H9 (cell line): Measurements from ENCODE around the gene CACNA2D3. TPM values are rescaled to one million over a fixed set of nuclear protein-coding genes. Genes with fewer than 3 reads are reported as not detected.

Source experiments
- DNase-seq: peaks from one replicate; pipeline ENCODE4 v3.0.0-alpha.2; 2017
- H2AFZ ChIP-seq: one replicate; pipeline ENCODE4 v1.6.1; 2013; ENCODE audit warnings: mild to moderate bottlenecking, low read length, control low read depth, moderate library complexity
- H2AK5ac ChIP-seq: 2 replicates; pipeline ENCODE4 v1.6.1; 2013; ENCODE audit warnings: low read length, control low read depth, mixed read lengths; ENCODE audit not compliant: insufficient read length
- H2BK120ac ChIP-seq: one replicate; pipeline ENCODE4 v1.6.1; 2013; ENCODE audit warnings: low read depth, mild to moderate bottlenecking, low read length, control low read depth, inconsistent platforms; ENCODE audit not compliant: poor library complexity, severe bottlenecking
- H2BK12ac ChIP-seq: 2 replicates; pipeline ENCODE4 v1.6.1; 2013; ENCODE audit warnings: low read length, control low read depth, mixed read lengths, low read depth; ENCODE audit not compliant: insufficient read length
- H2BK15ac ChIP-seq: 2 replicates; pipeline ENCODE4 v1.6.1; 2013; ENCODE audit warnings: low read depth, low read length, control low read depth
- H2BK20ac ChIP-seq: one replicate; pipeline ENCODE4 v1.6.1; 2013; ENCODE audit warnings: low read depth, mild to moderate bottlenecking, low read length, control low read depth, inconsistent platforms; ENCODE audit not compliant: poor library complexity, severe bottlenecking
- H2BK5ac ChIP-seq: 2 replicates; pipeline ENCODE4 v1.6.1; 2013; ENCODE audit warnings: low read length, control low read depth, mixed read lengths; ENCODE audit not compliant: insufficient read length
- H3K14ac ChIP-seq: 2 replicates; pipeline ENCODE4 v1.6.1; 2013; ENCODE audit warnings: low read length, control low read depth; ENCODE audit not compliant: insufficient read depth
- H3K18ac ChIP-seq: 2 replicates; pipeline ENCODE4 v1.6.1; 2013; ENCODE audit warnings: low read depth, mild to moderate bottlenecking, mixed read lengths, low read length, control low read depth; ENCODE audit not compliant: insufficient read length
- H3K23ac ChIP-seq: 2 replicates; pipeline ENCODE4 v1.6.1; 2013; ENCODE audit warnings: low read length, control low read depth, mixed read lengths, low read depth; ENCODE audit not compliant: insufficient read length
- H3K23me2 ChIP-seq: 2 replicates; pipeline ENCODE4 v1.6.1; 2013; ENCODE audit warnings: low read depth, mild to moderate bottlenecking, mixed read lengths, low read length, control low read depth; ENCODE audit not compliant: insufficient read length, poor library complexity, severe bottlenecking
- H3K27ac ChIP-seq: 2 replicates; pipeline ENCODE4 v1.5.1; 2013; ENCODE audit warnings: low read length, control low read depth, mixed read lengths, low read depth; ENCODE audit not compliant: insufficient read length
- H3K27me3 ChIP-seq: 2 replicates; pipeline ENCODE4 v1.6.1; 2013; ENCODE audit warnings: low read length, control low read depth, inconsistent platforms; ENCODE audit not compliant: insufficient read depth
- H3K4ac ChIP-seq: 2 replicates; pipeline ENCODE4 v1.6.1; 2013; ENCODE audit warnings: low read depth, mild to moderate bottlenecking, control low read depth, inconsistent platforms, low read length, moderate library complexity
- H3K4me1 ChIP-seq: 2 replicates; pipeline ENCODE4 v1.6.1; 2013; ENCODE audit warnings: low read length, control low read depth, inconsistent platforms; ENCODE audit not compliant: insufficient read depth
- H3K4me2 ChIP-seq: 2 replicates; pipeline ENCODE4 v1.6.1; 2013; ENCODE audit warnings: low read length, control low read depth, mixed read lengths; ENCODE audit not compliant: insufficient read length, insufficient read depth
- H3K56ac ChIP-seq: 2 replicates; pipeline ENCODE4 v1.6.1; 2013; ENCODE audit warnings: low read depth, mild to moderate bottlenecking, mixed read lengths, low read length, control low read depth; ENCODE audit not compliant: insufficient read length
- H3K79me1 ChIP-seq: 2 replicates; pipeline ENCODE4 v1.6.1; 2013; ENCODE audit warnings: low read depth, mild to moderate bottlenecking, moderate library complexity, low read length, control low read depth, inconsistent platforms; ENCODE audit not compliant: insufficient read depth, poor library complexity, severe bottlenecking
- H3K79me2 ChIP-seq: 2 replicates; pipeline ENCODE4 v1.6.1; 2013; ENCODE audit warnings: low read length, control low read depth, inconsistent platforms; ENCODE audit not compliant: insufficient read depth
- H3K9ac ChIP-seq: 2 replicates; pipeline ENCODE4 v1.6.1; 2013; ENCODE audit warnings: low read length, control low read depth, mixed read lengths; ENCODE audit not compliant: insufficient read length; ENCODE audit errors: extremely low read depth
- H3K9me3 ChIP-seq: one replicate; pipeline ENCODE4 v1.6.1; 2013; ENCODE audit warnings: low read depth, low read length, inconsistent platforms; ENCODE audit not compliant: control insufficient read depth
- H3T11ph ChIP-seq: one replicate; pipeline ENCODE4 v1.6.1; 2013; ENCODE audit warnings: mild to moderate bottlenecking, low read length, control low read depth, inconsistent platforms
- H4K20me1 ChIP-seq: one replicate; pipeline ENCODE4 v1.6.1; 2013; ENCODE audit not compliant: control insufficient read depth, insufficient read length, insufficient read depth
- H4K5ac ChIP-seq: 2 replicates; pipeline ENCODE4 v1.6.1; 2013; ENCODE audit warnings: low read depth, mild to moderate bottlenecking, mixed read lengths, low read length, control low read depth; ENCODE audit not compliant: insufficient read length
- H4K8ac ChIP-seq: replicated peaks from 2 replicates; pipeline ENCODE4 v1.6.1; 2013; ENCODE audit warnings: low read length, control low read depth, mixed read lengths, low read depth; ENCODE audit not compliant: insufficient read length
- H4K91ac ChIP-seq: 2 replicates; pipeline ENCODE4 v1.6.1; 2013; ENCODE audit warnings: low read depth, mild to moderate bottlenecking, moderate library complexity, mixed read lengths, low read length, control low read depth; ENCODE audit not compliant: insufficient read length
- H3K27ac Mint-ChIP-seq, 3 experiments: 2 replicates in 2 of 3; 3 replicates in 1 of 3; pipeline ENCODE4 v1.8.0; 2020 to 2021; ENCODE audit warnings: mixed read lengths in 3 of 3, mild to moderate bottlenecking in 1 of 3, moderate library complexity in 1 of 3
- H3K27me3 Mint-ChIP-seq: 2 replicates; pipeline ENCODE4 v1.8.0; 2021; ENCODE audit warnings: low read depth, mild to moderate bottlenecking, moderate library complexity, mixed read lengths
- H3K36me3 Mint-ChIP-seq, 3 experiments: 2 replicates in 2 of 3; 3 replicates in 1 of 3; pipeline ENCODE4 v1.8.0; 2020 to 2021; ENCODE audit warnings: low read depth in 3 of 3, mixed read lengths in 3 of 3; ENCODE audit not compliant: insufficient read depth in 1 of 3
- H3K4me1 Mint-ChIP-seq, 2 experiments: 2 replicates each; pipeline ENCODE4 v1.8.0; 2020; ENCODE audit warnings: mixed read lengths in 2 of 2
- H3K4me3 Mint-ChIP-seq, 2 experiments: 2 replicates in 1 of 2; 3 replicates in 1 of 2; pipeline ENCODE4 v1.8.0; 2020 to 2021; ENCODE audit warnings: mild to moderate bottlenecking in 2 of 2, mixed read lengths in 2 of 2, moderate library complexity in 1 of 2
- H3K9me3 Mint-ChIP-seq, 2 experiments: 2 replicates in 1 of 2; 3 replicates in 1 of 2; pipeline ENCODE4 v1.8.0; 2020; ENCODE audit warnings: mild to moderate bottlenecking in 2 of 2, mixed read lengths in 2 of 2, moderate library complexity in 1 of 2
- CTCF ChIP-seq: fragments of 200-600 bp; sonication (generic); conservative IDR thresholded peaks from 3 replicates; pipeline ENCODE4 v1.8.0; 2021; ENCODE audit warnings: antibody characterized with exemption, mild to moderate bottlenecking
- WGBS: extraction: QIAGEN DNeasy Blood & Tissue Kit; methylation state at CpG from one replicate; pipeline ENCODE4 v1.1.7; 2013; ENCODE audit warnings: missing lambda C conversion rate, low lambda C conversion rate, mixed read lengths; ENCODE audit not compliant: insufficient read length; ENCODE audit errors: extremely low coverage; 5-methylcytosine and 5-hydroxymethylcytosine counted together
- total RNA-seq: library from RNA; stranded (reverse); gene quantifications from 2 replicates; pipeline ENCODE4 v1.2.1, GENCODE V29; 2021

CACNA2D3 gene
- total RNA-seq, 1 experiment from 2014 or later = 3.2 TPM

GRCh38 chr3:54153477-54153876, 31.1 kb downstream of the CACNA2D3 start:
- Histone ChIP-seq H2BK120ac (no peak overlapping the region), H2AFZ (no peak overlapping the region), H3K9ac (no peak overlapping the region), H3K4ac (no peak overlapping the region), H3K9me3 (no peaks in the 10 kb centered on the region), H3K27me3 (no peaks in the 10 kb centered on the region), H3K23ac (no peak overlapping the region), H3K56ac (no peak overlapping the region), H3K18ac (no peak overlapping the region), H2BK5ac (no peak overlapping the region), H4K91ac (no peak overlapping the region), H3K23me2 (no peaks in the 10 kb centered on the region), H3K27ac (no peak overlapping the region), H3K4me1 (peaks cover 1% of the 10 kb centered on the region), H4K20me1 (no peaks in the 10 kb centered on the region), H2BK12ac (no peak overlapping the region), H4K8ac (no peak overlapping the region), H2AK5ac (no peak overlapping the region), H3K14ac (no peak overlapping the region), H3K79me2 (no peaks in the 10 kb centered on the region), H3K4me2 (no peak overlapping the region), H3K79me1 (no peaks in the 10 kb centered on the region), H4K5ac (no peak overlapping the region), H2BK20ac (no peak overlapping the region), H2BK15ac (no peak overlapping the region), H3T11ph (no peak overlapping the region)
- WGBS = no CpG with 5 or more reads among the region's 1 CpG
- no peak overlapping the region for H3K27ac Mint-ChIP-seq
- no peak for TF ChIP-seq CTCF
- peaks cover 9% of the 10 kb centered on the region in 2 experiments for H3K4me1 Mint-ChIP-seq
- H3K27me3 Mint-ChIP-seq = no peaks in the 10 kb centered on the region
- no peaks in the 10 kb centered on the region for H3K9me3 Mint-ChIP-seq
- no peak overlapping the region for H3K4me3 Mint-ChIP-seq
- no peak for DNase-seq
- no peaks in the 10 kb centered on the region for H3K36me3 Mint-ChIP-seq
